Thyroid gland (tissue), 4 donors: ENCODE measurements around the gene FNDC5.

Source experiments
- CTCF ChIP-seq, 6 experiments: fragments of 200-600 bp in 3 of 6; fragments of 450-650 bp in 3 of 6; sonication (generic) in 3 of 6; IDR thresholded peaks; one replicate each; pipeline ENCODE4 v1.5.1; 2016 to 2019; ENCODE audit warnings: antibody characterized with exemption in 6 of 6, mild to moderate bottlenecking in 2 of 6, inconsistent platforms in 1 of 6, moderate library complexity in 1 of 6
- POLR2A ChIP-seq, 2 donors: fragments of 450-650 bp; IDR thresholded peaks; one replicate each; pipeline ENCODE4 v1.6.1; 2017; ENCODE audit warnings: antibody characterized with exemption in 2 of 2, mild to moderate bottlenecking in 2 of 2, moderate library complexity in 1 of 2

GRCh38 chr1:32863218-32863880, 7.4 kb downstream of the FNDC5 start:
- TF ChIP-seq CTCF (IDR thresholded peaks at IDR 0.05) (no peak), POLR2A (IDR thresholded peaks at IDR 0.05) (no peak)
